GM19372 (cell line): ENCODE data around the gene MED19.
"Not testable (repeated sequence)": the region's sequence is repeated elsewhere in the genome, so short reads cannot be mapped to it uniquely, and the experiment has no call there.

Source experiments
- ATAC-seq: cut with Tn5 transposase; IDR thresholded peaks from one replicate; pipeline ENCODE4 v1.9.1; 2021; ENCODE audit warnings: mild to moderate bottlenecking, low read depth, moderate library complexity; ENCODE audit not compliant: unreplicated experiment

The MED19 gene

GRCh38 chr11:57711414-57712255, at the start of gene MED19:
TSS of gene MED19 (minus strand) at chr11:57712215. CDS start at chr11:57712179, 36 bp downstream.
- peak; percentile 44 for ATAC-seq

- ATAC-seq = no peak
Observed at GRCh38 chr11:57758174-57758573, 46.2 kb upstream of the MED19 start.

GRCh38 chr11:57752954-57753353, 40.9 kb upstream of the MED19 start:
- no peak for ATAC-seq

- no peak for ATAC-seq
Observed at GRCh38 chr11:57751676-57752253, 39.8 kb upstream of the MED19 start, which contains the start of gene BTBD18. TSS of gene BTBD18 (minus strand) at chr11:57751819. CDS start at chr11:57751188, 631 bp downstream.

GRCh38 chr11:57751176-57751575, 39.2 kb upstream of the MED19 start:
- ATAC-seq = no peak

GRCh38 chr11:57746920-57747319, 34.9 kb upstream of the MED19 start:
- ATAC-seq = no peak

- no peak for ATAC-seq
Observed at GRCh38 chr11:57745206-57745605, 33.2 kb upstream of the MED19 start.

GRCh38 chr11:57744357-57744756, 32.3 kb upstream of the MED19 start:
- no peak for ATAC-seq

- ATAC-seq = no peak
Observed at GRCh38 chr11:57742087-57742452, 30.1 kb upstream of the MED19 start.

GRCh38 chr11:57741132-57742086, 29.4 kb upstream of the MED19 start, which contains the start of gene SELENOH:
TSS of gene SELENOH (plus strand) at chr11:57741491. CDS start at chr11:57741596, 105 bp downstream.
- ATAC-seq = peak; percentile 85

- no peak for ATAC-seq
Observed at GRCh38 chr11:57735619-57736298, 23.7 kb upstream of the MED19 start.

- ATAC-seq = no peak
Observed at GRCh38 chr11:57732661-57733060, 20.6 kb upstream of the MED19 start.

- no peak for ATAC-seq
Observed at GRCh38 chr11:57729479-57729878, 17.5 kb upstream of the MED19 start.

- ATAC-seq = no peak
Observed at GRCh38 chr11:57728829-57729228, 16.8 kb upstream of the MED19 start.

- no peak for ATAC-seq
Observed at GRCh38 chr11:57727185-57727584, 15.2 kb upstream of the MED19 start.

- ATAC-seq = not testable (repeated sequence)
Observed at GRCh38 chr11:57716726-57717125, 4.7 kb upstream of the MED19 start.

GRCh38 chr11:57713835-57714234, 1.8 kb upstream of the MED19 start:
- ATAC-seq = no peak

GRCh38 chr11:57712256-57713150, 488 bp upstream of the MED19 start, which contains the start of gene TMX2:
TSS of gene TMX2 (plus strand) at chr11:57712593. CDS start at chr11:57712619, 26 bp downstream.
- ATAC-seq = peak; percentile 91

- no peak for ATAC-seq
Observed at GRCh38 chr11:57709802-57710367, 2.1 kb downstream of the MED19 start.
